SK-N-SH treated with all-trans-retinoic acid at 6 μM for 48 hours (cell line): ENCODE data around the gene GAB4.

ENCODE experiments used
- ARNTL ChIP-seq: fragments of 450-650 bp; formaldehyde crosslinking; IDR thresholded peaks from 2 replicates; pipeline ENCODE4 v1.5.0; 2020; ENCODE audit warnings: low read depth, mild to moderate bottlenecking, moderate library complexity, borderline replicate concordance
- CREB5 ChIP-seq: fragments of 250-450 bp; sonication (Bioruptor Pico); IDR thresholded peaks from 2 replicates; pipeline ENCODE4 v1.5.1; 2020; ENCODE audit warnings: low read depth, mild to moderate bottlenecking, moderate library complexity
- CSDC2 ChIP-seq: fragments of 250-450 bp; sonication (Bioruptor Pico); IDR thresholded peaks from 2 replicates; pipeline ENCODE4 v1.5.0; 2020; ENCODE audit warnings: mild to moderate bottlenecking, moderate library complexity
- GLIS3 ChIP-seq: fragments of 250-450 bp; sonication (Bioruptor Pico); IDR thresholded peaks from 2 replicates; pipeline ENCODE4 v1.5.0; 2020; ENCODE audit warnings: mild to moderate bottlenecking, moderate library complexity
- ISL1 ChIP-seq: fragments of 250-450 bp; sonication (Bioruptor Pico); IDR thresholded peaks from 2 replicates; pipeline ENCODE4 v2.1.2; 2022; ENCODE audit warnings: mild to moderate bottlenecking, moderate library complexity
- RARB ChIP-seq: fragments of 250-450 bp; sonication (Bioruptor Pico); IDR thresholded peaks from 2 replicates; pipeline ENCODE4 v1.8.0; 2021; ENCODE audit warnings: mild to moderate bottlenecking, moderate library complexity
- TOX ChIP-seq: fragments of 250-450 bp; sonication (Bioruptor Pico); IDR thresholded peaks from 2 replicates; pipeline ENCODE4 v1.8.0; 2021; ENCODE audit warnings: mild to moderate bottlenecking, moderate library complexity, borderline replicate concordance
- TSHZ2 ChIP-seq: fragments of 250-450 bp; sonication (Bioruptor Pico); IDR thresholded peaks from 2 replicates; pipeline ENCODE4 v1.5.0; 2020; ENCODE audit warnings: mild to moderate bottlenecking, moderate library complexity
- ZFP3 ChIP-seq: fragments of 250-450 bp; sonication (Bioruptor Pico); IDR thresholded peaks from 2 replicates; pipeline ENCODE4 v1.5.0; 2020; ENCODE audit warnings: mild to moderate bottlenecking, moderate library complexity
- ZNF70 ChIP-seq: fragments of 450-650 bp; formaldehyde crosslinking; IDR thresholded peaks from 2 replicates; pipeline ENCODE4 v1.5.0; 2020; ENCODE audit warnings: mild to moderate bottlenecking, moderate library complexity

GRCh38 chr22:16975155-16975885 is 32.7 kb downstream of the GAB4 start:
- TF ChIP-seq TSHZ2 (no peak), ZNF70 (CRISPR knock-in tag) (no peak), ISL1 (CRISPR knock-in tag) (no peak), RARB (no peak), CSDC2 (CRISPR knock-in tag) (no peak), CREB5 (CRISPR knock-in tag) (no peak), TOX (CRISPR knock-in tag) (no peak), ZFP3 (no peak), GLIS3 (no peak), ARNTL (CRISPR knock-in tag) (no peak)
